Gastroesophageal sphincter (tissue), 3 donors: ENCODE measurements around the gene PLIN5.

ENCODE experiments used
- CTCF ChIP-seq, 4 experiments: fragments of 200-600 bp in 2 of 4; fragments of 450-650 bp in 2 of 4; sonication (generic) in 1 of 4; IDR thresholded peaks; one replicate each; pipeline ENCODE4 v1.5.1; 2017 to 2019; ENCODE audit warnings: antibody characterized with exemption in 4 of 4, mild to moderate bottlenecking in 2 of 4, moderate library complexity in 2 of 4
- POLR2AphosphoS5 ChIP-seq: sonication (generic); formaldehyde crosslinking; IDR thresholded peaks from one replicate; pipeline ENCODE4 v1.6.1; 2017; ENCODE audit warnings: antibody characterized with exemption

- TF ChIP-seq POLR2AphosphoS5 (no peak), CTCF (IDR thresholded peaks at IDR 0.05) (no peak)
Observed at GRCh38 chr19:4501691-4502090, 33.3 kb downstream of the PLIN5 start.
